Thyroid gland (tissue), 4 donors: ENCODE results near the gene SCP2.

Experiments
- CTCF ChIP-seq, 6 experiments: fragments of 200-600 bp in 3 of 6; fragments of 450-650 bp in 3 of 6; sonication (generic) in 3 of 6; IDR thresholded peaks; one replicate each; pipeline ENCODE4 v1.5.1; 2016 to 2019; ENCODE audit warnings: antibody characterized with exemption in 6 of 6, mild to moderate bottlenecking in 2 of 6, inconsistent platforms in 1 of 6, moderate library complexity in 1 of 6
- POLR2A ChIP-seq, 2 donors: fragments of 450-650 bp; IDR thresholded peaks; one replicate each; pipeline ENCODE4 v1.6.1; 2017; ENCODE audit warnings: antibody characterized with exemption in 2 of 2, mild to moderate bottlenecking in 2 of 2, moderate library complexity in 1 of 2

- TF ChIP-seq POLR2A (IDR thresholded peaks at IDR 0.05): no peak
- TF ChIP-seq CTCF (IDR thresholded peaks at IDR 0.05): no peak
These were observed 148.7 kb downstream of the SCP2 start for GRCh38 chr1:53075761-53076163.
